ENCODE data around the gene ST3GAL3. TPM values are rescaled to one million over a fixed set of nuclear protein-coding genes. Genes with fewer than 3 reads are reported as not detected.

The ST3GAL3 gene
- total and polyA plus RNA-seq, 2 experiments from 2014 or later: 4.5 to 7.0 TPM

GRCh38 chr1:43871181-43871910, 164.0 kb downstream of the ST3GAL3 start:
- no peaks in the 10 kb centered on the region for H3K36me3 Mint-ChIP-seq (ENCODE audit: low read depth)
- no peak overlapping the region for H3K4me3 Mint-ChIP-seq
- Histone ChIP-seq H3K4me3 (no peak overlapping the region), H3F3A (replicated peaks; ENCODE audit: low read depth) (no peaks in the 10 kb centered on the region), H3K9me2 (ENCODE audit: insufficient read depth) (0 out of 2 replicates have a peak, but pooled peaks cover 6% of the 10 kb centered on the region), H3K4me1 (ENCODE audit: insufficient read depth) (no peaks in the 10 kb centered on the region), H2AFZ (no peak overlapping the region), H3K4me2 (no peak overlapping the region), H4K20me1 (replicated peaks; ENCODE audit: insufficient read depth) (no peaks in the 10 kb centered on the region), H3K36me3 (ENCODE audit: insufficient read depth) (no peaks in the 10 kb centered on the region), H3K79me2 (replicated peaks; ENCODE audit: insufficient read depth) (no peaks in the 10 kb centered on the region), H3K27ac (ENCODE audit: low read depth) (no peak overlapping the region), H3K27me3 (ENCODE audit: insufficient read depth) (no peaks in the 10 kb centered on the region)
- H3K27ac Mint-ChIP-seq: no peak overlapping the region
- ATAC-seq (no peak), DNase-seq (ENCODE audit: low spot score) (no peak)
- no peaks in the 10 kb centered on the region for H3K27me3 Mint-ChIP-seq (ENCODE audit: insufficient read depth, low read depth, poor library complexity)
- no peak for TF ChIP-seq ZNF331 (CRISPR knock-in tag; IDR thresholded peaks at IDR 0.05; ENCODE audit: low read depth)
- no peak for TF ChIP-seq ZNF114 (CRISPR knock-in tag; IDR thresholded peaks at IDR 0.05)
- TF ChIP-seq EZH2phosphoT487 (IDR thresholded peaks at IDR 0.05; ENCODE audit: unreplicated experiment): no peak
- TF ChIP-seq CTCF (conservative IDR thresholded peaks at IDR 0.05; ENCODE audit: low read depth in 2 of 2): no peak
- no peak for TF ChIP-seq STAT1 (IDR thresholded peaks at IDR 0.05; ENCODE audit: unreplicated experiment)
- no peak for TF ChIP-seq ETS1 (IDR thresholded peaks at IDR 0.05)
- no peak for TF ChIP-seq NANOG (IDR thresholded peaks at IDR 0.05; ENCODE audit: borderline replicate concordance)
- no peak for TF ChIP-seq ZNF462 (CRISPR knock-in tag; IDR thresholded peaks at IDR 0.05)
- TF ChIP-seq EZH2 (IDR thresholded peaks at IDR 0.05; ENCODE audit: low read depth, unreplicated experiment): no peak
- no peak for TF ChIP-seq REST (IDR thresholded peaks at IDR 0.05; ENCODE audit: unreplicated experiment)
- no peak for TF ChIP-seq CREB1 (CRISPR knock-in tag; IDR thresholded peaks at IDR 0.05; ENCODE audit: low read depth)
- no peak for TF ChIP-seq POLR2AphosphoS5 (IDR thresholded peaks at IDR 0.05; ENCODE audit: low read depth)
- TF ChIP-seq JUNB (IDR thresholded peaks at IDR 0.05; ENCODE audit: unreplicated experiment): no peak
- no peaks in the 10 kb centered on the region for H3K4me1 Mint-ChIP-seq
- H3K9me3 Mint-ChIP-seq: no peaks in the 10 kb centered on the region

All from GM23338 (cell line).